Subcutaneous adipose tissue (tissue), 4 donors: Measurements from ENCODE around the gene RCAN3. TPM values are rescaled to one million over a fixed set of nuclear protein-coding genes. Genes with fewer than 3 reads are reported as not detected.

Source experiments
- total RNA-seq, 4 donors: library from RNA; depleted of rRNA; stranded (reverse); fragments of >200 nt; gene quantifications; one replicate each; pipeline ENCODE4 v1.1.0, GENCODE V29; 2016
- TF ChIP-seq, protein P1 (sequence below): fragments of 450-650 bp; IDR thresholded peaks from one replicate; pipeline ENCODE4 v1.5.1; 2016; ENCODE audit warnings: low read depth, mild to moderate bottlenecking, control low read depth, antibody characterized with exemption, moderate library complexity

The RCAN3 gene
- total RNA-seq, 4 donors from 2014 or later: 5.3 to 10.9 (median 6.9) TPM

DNA sequence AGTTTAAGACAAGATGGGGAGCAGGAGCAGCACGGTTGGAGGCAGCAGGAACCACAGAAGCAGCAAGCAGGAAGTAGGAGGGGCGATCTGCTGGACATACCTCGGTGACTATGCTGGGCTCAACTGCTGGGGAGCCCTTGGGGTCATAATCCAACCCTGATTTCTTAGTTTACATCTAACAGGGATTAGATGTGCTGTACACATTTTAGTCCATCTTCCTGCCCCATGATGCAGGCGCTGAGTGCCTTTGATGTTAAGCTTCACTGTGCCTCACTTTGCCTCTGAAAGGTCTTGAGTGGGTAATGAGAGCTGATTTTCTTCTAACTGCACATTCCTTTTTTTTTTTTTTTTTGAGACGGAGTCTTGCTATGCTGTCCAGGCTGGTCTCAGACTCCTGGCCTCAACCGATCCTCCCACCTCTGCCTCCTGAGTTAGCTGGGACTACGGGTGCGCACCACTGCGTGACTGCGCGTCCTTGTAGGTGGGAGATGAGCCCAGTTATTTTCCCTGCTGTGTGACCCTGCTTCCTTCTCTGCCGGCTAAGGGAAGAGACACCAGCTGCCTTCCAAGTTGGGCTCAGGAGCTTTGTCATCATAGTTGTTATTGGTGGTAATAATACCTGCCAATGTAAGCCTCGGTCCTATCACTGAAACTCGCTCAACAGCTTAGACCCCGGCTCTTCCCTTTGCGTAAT lies 1.1 kb upstream of the RCAN3 start:
- TF ChIP-seq, protein P1, sequence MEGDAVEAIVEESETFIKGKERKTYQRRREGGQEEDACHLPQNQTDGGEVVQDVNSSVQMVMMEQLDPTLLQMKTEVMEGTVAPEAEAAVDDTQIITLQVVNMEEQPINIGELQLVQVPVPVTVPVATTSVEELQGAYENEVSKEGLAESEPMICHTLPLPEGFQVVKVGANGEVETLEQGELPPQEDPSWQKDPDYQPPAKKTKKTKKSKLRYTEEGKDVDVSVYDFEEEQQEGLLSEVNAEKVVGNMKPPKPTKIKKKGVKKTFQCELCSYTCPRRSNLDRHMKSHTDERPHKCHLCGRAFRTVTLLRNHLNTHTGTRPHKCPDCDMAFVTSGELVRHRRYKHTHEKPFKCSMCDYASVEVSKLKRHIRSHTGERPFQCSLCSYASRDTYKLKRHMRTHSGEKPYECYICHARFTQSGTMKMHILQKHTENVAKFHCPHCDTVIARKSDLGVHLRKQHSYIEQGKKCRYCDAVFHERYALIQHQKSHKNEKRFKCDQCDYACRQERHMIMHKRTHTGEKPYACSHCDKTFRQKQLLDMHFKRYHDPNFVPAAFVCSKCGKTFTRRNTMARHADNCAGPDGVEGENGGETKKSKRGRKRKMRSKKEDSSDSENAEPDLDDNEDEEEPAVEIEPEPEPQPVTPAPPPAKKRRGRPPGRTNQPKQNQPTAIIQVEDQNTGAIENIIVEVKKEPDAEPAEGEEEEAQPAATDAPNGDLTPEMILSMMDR: no peak

DNA sequence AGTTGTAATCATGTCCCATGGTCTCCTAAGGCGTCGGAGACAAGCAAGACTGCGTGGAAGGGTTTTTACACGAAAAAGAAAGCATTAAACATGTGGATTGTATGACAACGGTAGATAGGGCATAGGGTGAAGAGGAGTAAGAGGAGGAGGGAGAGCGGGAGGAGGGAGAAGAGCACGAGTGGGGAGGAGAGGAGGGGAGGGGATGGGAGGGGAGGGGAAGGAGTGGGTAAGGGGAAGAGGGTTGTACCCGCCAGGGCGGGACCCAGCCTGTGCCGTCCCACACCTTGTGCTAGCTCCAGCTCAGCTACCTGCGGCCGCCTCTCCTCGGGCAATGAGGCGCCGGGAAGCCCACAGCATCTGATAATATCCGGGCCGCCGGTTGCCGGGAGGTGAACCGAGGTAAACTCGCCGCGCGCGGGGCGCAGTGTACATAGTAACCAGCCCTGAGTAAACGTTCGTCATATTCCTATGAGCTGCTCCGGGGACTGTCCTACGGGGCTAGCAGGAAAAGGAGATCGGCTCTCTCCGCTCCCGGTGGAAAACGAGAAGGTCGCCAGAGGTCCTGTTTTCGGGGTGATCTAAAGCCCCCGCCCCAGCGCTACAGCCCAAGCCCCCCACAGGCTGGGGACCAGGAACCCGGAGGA lies 449 bp upstream of the RCAN3 start:
- TF ChIP-seq, protein P1: no peak

DNA sequence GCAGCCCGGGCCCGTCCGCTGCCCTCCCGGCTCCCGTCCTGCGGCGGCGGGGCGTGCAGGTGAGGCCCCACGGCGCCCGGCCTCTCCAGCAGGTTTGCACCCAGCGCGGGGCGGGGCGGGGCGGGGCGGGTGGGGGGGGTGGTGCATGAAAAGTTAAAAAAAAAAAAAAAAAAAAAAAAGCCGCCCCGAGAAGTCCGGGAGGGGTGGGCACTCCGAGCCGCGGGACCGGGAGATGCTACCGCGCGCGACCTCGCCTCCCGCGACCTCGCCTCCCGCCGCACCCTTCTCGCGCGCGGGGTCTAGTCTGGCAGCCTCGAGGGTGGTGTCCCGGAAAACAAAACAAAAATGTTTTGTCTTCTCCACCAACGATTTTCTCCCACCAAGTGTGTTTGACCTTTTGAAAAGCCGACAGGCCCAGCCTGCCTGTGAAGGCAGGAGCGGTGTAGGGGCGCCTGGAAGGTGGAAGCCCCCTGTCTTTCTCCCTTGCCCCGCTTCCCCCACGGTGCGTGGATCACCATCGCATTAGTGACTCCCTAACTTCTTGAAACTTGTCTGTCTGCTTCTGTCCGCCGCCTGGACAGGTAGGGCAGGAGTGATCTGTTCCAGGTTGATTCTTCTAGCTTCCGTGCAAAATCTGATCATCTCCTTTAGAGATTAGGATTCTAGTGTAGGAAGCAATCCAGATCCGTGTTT lies 569 bp downstream of the RCAN3 start:
- TF ChIP-seq, protein P1: no peak

DNA sequence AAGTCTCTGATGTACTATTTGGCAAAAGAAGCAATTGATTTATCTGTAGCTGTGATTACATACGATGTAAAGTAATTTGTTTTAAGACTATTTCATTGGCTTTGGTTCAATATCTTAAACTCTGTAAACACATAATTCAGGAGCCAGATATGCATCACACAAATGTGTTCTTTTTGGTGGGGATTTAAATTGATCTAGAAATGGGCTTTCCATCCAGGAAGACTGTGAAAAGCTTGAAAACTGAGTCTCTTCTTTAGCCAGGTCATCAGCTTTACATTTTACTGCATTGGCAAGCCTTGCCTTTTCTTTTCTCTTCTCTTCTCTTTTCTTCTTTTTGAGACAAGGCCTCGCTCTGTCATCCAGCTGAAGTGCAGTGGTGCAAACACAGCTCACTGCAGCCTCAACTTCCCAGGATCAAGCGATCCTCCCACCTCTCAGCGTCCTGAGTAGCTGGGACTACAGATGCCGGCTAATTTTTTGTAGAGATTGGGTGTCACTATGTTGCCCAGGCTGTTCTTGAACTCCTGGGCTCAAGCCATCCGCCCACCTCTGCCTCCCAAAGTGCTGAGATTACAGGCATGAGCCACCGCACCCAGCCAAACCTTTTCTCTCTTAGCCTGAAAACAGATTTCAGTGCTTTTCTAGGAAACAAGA lies 1.4 kb downstream of the RCAN3 start:
- TF ChIP-seq, protein P1: no peak

DNA sequence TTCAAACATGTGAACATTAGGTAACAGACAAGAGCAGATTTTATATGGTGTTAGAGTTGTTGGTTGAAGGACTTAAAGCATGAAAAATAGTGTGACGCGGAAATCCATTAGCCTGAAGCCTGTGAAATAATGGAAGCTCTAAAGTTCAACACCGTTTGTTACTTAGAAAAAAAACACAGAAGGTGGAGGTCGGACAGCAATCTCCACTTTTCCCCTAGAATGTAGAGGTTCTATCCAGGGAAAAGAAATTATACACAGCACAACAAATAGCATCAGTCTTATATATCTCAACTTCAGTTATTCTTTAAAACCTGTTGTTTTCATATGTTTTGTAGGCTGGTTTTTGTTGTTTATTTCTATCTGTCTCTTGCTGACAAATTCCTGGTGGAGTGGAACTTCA lies 1.9 kb downstream of the RCAN3 start:
- TF ChIP-seq, protein P1: no peak

DNA sequence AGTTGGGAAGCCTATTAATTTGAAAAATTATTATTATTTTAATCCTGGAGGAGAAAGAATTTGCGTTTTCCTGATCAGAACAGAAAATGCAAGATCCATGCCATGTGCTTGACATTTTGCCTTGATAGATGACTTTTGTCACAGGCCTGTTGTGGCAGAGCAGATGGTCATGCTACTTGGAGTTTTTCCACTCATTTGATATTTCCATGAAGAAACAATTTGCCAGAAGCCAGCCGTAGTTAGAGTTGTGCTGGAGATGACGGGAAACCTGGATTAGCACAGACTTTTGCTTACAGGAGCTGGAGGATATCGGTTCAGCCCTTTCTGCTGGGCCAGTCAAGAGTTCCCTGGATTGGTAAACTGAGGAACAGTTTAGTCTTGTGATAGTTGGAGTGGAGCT lies 3.2 kb downstream of the RCAN3 start:
- TF ChIP-seq, protein P1: no peak
